ENCODE measurements around the gene PSME3IP1.

The PSME3IP1 gene

GRCh38 chr16:57146735-57147134 lies 39.1 kb downstream of the PSME3IP1 start:
- TF ChIP-seq POLR2AphosphoS5 (IDR thresholded peaks at IDR 0.05; ENCODE audit: low read depth) (no peak), CTCF (IDR thresholded peaks at IDR 0.05; ENCODE audit: insufficient read depth, low read length) (no peak), REST (IDR thresholded peaks at IDR 0.05; ENCODE audit: insufficient replicate concordance, low read depth) (no peak), GABPA (IDR thresholded peaks at IDR 0.05; ENCODE audit: low read depth) (no peak), SPI1 (IDR thresholded peaks at IDR 0.05; ENCODE audit: borderline replicate concordance, low read depth) (no peak)
- H3K27ac ChIP-seq (replicated peaks), result peak overlapping the region; percentile 46
- H3K27me3 ChIP-seq (ENCODE audit: insufficient read depth, poor library complexity, severe bottlenecking), result no peaks in the 10 kb centered on the region
- no peak overlapping the region for H3K4me3 ChIP-seq (replicated peaks; ENCODE audit: insufficient read depth, low read length)
- no peak for DNase-seq (ENCODE audit: low read depth in 1 of 2, low spot score in 1 of 2)

GRCh38 chr16:57146040-57146647 lies 39.7 kb downstream of the PSME3IP1 start:
- Histone ChIP-seq H3K4me3 (replicated peaks; ENCODE audit: insufficient read depth, low read length) (no peak overlapping the region), H3K27me3 (ENCODE audit: insufficient read depth, poor library complexity, severe bottlenecking) (no peaks in the 10 kb centered on the region), H3K27ac (replicated peaks) (peak overlapping the region; percentile 46)
- TF ChIP-seq CTCF (IDR thresholded peaks at IDR 0.05; ENCODE audit: insufficient read depth, low read length) (no peak), SPI1 (IDR thresholded peaks at IDR 0.05; ENCODE audit: borderline replicate concordance, low read depth) (no peak), POLR2AphosphoS5 (IDR thresholded peaks at IDR 0.05; ENCODE audit: low read depth) (0 out of 2 replicates have a peak, but pooled peaks have one; percentile 6), GABPA (IDR thresholded peaks at IDR 0.05; ENCODE audit: low read depth) (no peak), REST (IDR thresholded peaks at IDR 0.05; ENCODE audit: insufficient replicate concordance, low read depth) (no peak)
- DNase-seq (ENCODE audit: low read depth in 1 of 2, low spot score in 1 of 2), result peak in 1 of 2 experiments; percentile 49

- no peak overlapping the region; the same call in 1 of the 2 replicates for H3K27ac ChIP-seq (replicated peaks)
- TF ChIP-seq CTCF (IDR thresholded peaks at IDR 0.05; ENCODE audit: insufficient read depth, low read length), result no peak
- TF ChIP-seq REST (IDR thresholded peaks at IDR 0.05; ENCODE audit: insufficient replicate concordance, low read depth), result no peak
- H3K27me3 ChIP-seq (ENCODE audit: insufficient read depth, poor library complexity, severe bottlenecking), result no peaks in the 10 kb centered on the region
- H3K4me3 ChIP-seq (replicated peaks; ENCODE audit: insufficient read depth, low read length), result no peak overlapping the region
- no peak for DNase-seq (ENCODE audit: low read depth in 1 of 2, low spot score in 1 of 2)
Measured at GRCh38 chr16:57145046-57146021, 40.5 kb downstream of the PSME3IP1 start.
